Fibroblast of pulmonary artery (primary cell): Measurements from ENCODE around the gene WNT7B.
"Not testable (repeated sequence)": the region's sequence is repeated elsewhere in the genome, so short reads cannot be mapped to it uniquely, and the experiment has no call there.

Source experiments
- DNase-seq: peaks from one replicate; pipeline ENCODE4 v3.0.0-alpha.2; 2010; ENCODE audit warnings: low read depth
- H3K4me3 ChIP-seq: replicated peaks from 2 replicates; pipeline ENCODE4 v1.5.1; 2011; ENCODE audit warnings: low read depth, mild to moderate bottlenecking, control low read depth, low read length, moderate library complexity
- CTCF ChIP-seq: IDR thresholded peaks from 2 replicates; pipeline ENCODE4 v1.5.1; 2011; ENCODE audit warnings: mild to moderate bottlenecking, control low read depth, low read length, inconsistent platforms; ENCODE audit errors: missing control alignments

The WNT7B gene

GRCh38 chr22:46008291-46008690, 31.3 kb upstream of the WNT7B start:
- DNase-seq = no peak
- no peak for TF ChIP-seq CTCF
- no peak overlapping the region for H3K4me3 ChIP-seq

GRCh38 chr22:46007848-46008261, 30.9 kb upstream of the WNT7B start:
- DNase-seq = peak; percentile 96
- no peak for TF ChIP-seq CTCF
- no peak overlapping the region for H3K4me3 ChIP-seq

- peak; percentile 86 for DNase-seq
- no peak for TF ChIP-seq CTCF
- H3K4me3 ChIP-seq = peak overlapping the region; percentile 27
These were observed 30.3 kb upstream of the WNT7B start for GRCh38 chr22:46007003-46007847.

- TF ChIP-seq CTCF = peak; percentile 77
- H3K4me3 ChIP-seq = peak overlapping the region; percentile 27
- DNase-seq = peak; percentile 90
These were observed 29.5 kb upstream of the WNT7B start for GRCh38 chr22:46006379-46007002.

- H3K4me3 ChIP-seq, DNase-seq: not testable (repeated sequence)
These were observed 28.2 kb upstream of the WNT7B start for GRCh38 chr22:46005116-46005705.

GRCh38 chr22:46004105-46004866, 27.3 kb upstream of the WNT7B start:
- DNase-seq = no peak
- no peak for TF ChIP-seq CTCF
- no peak overlapping the region for H3K4me3 ChIP-seq
